Testis (tissue), 2 donors: Measurements from ENCODE around the gene CNMD.

Experiments
- POLR2A ChIP-seq: fragments of 450-650 bp; IDR thresholded peaks from one replicate; pipeline ENCODE4 v1.6.1; 2017; ENCODE audit warnings: antibody characterized with exemption, mild to moderate bottlenecking, moderate library complexity
- TF ChIP-seq, protein P1 (sequence below), 3 experiments: fragments of 450-650 bp in 2 of 3; fragments of 200-600 bp in 1 of 3; sonication (generic) in 1 of 3; IDR thresholded peaks; one replicate each; pipeline ENCODE4 v1.5.1; 2016 to 2019; ENCODE audit warnings: antibody characterized with exemption in 3 of 3, mild to moderate bottlenecking in 2 of 3, moderate library complexity in 1 of 3

DNA sequence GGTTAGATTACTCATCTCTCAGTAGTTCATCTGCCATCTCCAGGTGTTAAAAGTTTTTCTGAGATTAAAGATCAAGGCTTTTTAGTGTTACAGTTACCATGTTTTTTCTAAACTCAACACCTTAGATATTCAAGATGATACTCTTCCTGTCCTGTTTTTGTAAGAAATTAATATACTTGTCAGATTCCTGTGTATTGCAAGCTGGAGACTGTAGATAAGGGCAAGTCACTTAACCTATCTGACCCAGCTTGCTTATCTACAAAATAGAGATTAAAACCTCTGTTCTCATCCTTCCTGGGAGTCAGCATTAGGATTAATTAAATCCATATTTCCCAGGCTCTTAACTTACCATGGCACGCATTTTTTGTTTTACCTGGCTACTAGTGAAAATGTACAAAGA is 61.8 kb downstream of the CNMD start:
- TF ChIP-seq, protein P1, sequence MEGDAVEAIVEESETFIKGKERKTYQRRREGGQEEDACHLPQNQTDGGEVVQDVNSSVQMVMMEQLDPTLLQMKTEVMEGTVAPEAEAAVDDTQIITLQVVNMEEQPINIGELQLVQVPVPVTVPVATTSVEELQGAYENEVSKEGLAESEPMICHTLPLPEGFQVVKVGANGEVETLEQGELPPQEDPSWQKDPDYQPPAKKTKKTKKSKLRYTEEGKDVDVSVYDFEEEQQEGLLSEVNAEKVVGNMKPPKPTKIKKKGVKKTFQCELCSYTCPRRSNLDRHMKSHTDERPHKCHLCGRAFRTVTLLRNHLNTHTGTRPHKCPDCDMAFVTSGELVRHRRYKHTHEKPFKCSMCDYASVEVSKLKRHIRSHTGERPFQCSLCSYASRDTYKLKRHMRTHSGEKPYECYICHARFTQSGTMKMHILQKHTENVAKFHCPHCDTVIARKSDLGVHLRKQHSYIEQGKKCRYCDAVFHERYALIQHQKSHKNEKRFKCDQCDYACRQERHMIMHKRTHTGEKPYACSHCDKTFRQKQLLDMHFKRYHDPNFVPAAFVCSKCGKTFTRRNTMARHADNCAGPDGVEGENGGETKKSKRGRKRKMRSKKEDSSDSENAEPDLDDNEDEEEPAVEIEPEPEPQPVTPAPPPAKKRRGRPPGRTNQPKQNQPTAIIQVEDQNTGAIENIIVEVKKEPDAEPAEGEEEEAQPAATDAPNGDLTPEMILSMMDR (IDR thresholded peaks at IDR 0.05): no peak
- no peak for TF ChIP-seq POLR2A
